DMS114 treated with DMSO at 0.1 percent for 48 hours (cell line): ENCODE data around the gene TRAF3IP3.
"Not testable (repeated sequence)": the region's sequence is repeated elsewhere in the genome, so short reads cannot be mapped to it uniquely, and the experiment has no call there.

ENCODE experiments used
- DNase-seq: peaks from one replicate; lab custom pipeline; 2025; ENCODE audit not compliant: unreplicated experiment; lab: John Stamatoyannopoulos, UW

The TRAF3IP3 gene

DNA sequence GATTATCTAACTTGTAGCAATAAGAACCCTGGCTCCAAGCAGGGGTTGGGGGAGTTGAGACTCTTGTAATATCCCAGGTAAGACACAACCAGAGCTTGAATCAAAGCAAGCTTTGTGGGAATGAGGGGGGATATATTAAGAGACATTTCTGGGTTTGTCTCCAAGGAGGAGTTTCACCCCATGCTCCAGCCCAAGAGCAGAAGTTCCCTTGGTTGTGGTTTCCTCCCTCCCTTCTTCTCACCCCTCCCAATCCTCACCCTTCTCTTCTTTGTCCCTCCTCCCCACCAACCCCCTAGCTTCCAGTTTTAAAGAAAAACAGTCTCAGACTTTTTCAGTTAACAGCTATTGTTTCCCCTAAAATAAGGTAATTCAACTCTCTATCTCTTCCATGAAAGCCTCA, 11.9 kb downstream of the TRAF3IP3 start:
- DNase-seq, result no peak

DNA sequence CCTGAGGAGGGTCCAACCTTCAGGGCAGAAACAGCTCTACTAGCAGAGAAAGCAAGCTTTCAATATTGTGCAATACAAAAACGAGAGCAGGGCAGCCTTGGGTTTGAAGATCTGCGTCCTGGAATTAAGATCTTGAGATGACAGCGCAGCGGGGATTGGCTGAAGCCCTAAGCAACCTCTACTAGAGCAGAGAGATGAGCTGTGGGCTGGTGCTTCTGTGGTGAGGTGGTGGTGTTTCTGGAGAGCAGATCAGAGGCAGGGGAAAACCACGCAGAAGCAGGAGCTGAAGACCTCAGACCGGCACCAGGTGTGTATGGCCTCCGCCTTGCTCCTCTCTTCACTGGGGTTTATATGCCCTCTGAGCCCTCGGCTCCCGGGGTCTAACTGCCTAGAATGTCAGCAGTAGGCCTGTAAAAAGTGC, 12.5 kb downstream of the TRAF3IP3 start:
- no peak for DNase-seq

DNA sequence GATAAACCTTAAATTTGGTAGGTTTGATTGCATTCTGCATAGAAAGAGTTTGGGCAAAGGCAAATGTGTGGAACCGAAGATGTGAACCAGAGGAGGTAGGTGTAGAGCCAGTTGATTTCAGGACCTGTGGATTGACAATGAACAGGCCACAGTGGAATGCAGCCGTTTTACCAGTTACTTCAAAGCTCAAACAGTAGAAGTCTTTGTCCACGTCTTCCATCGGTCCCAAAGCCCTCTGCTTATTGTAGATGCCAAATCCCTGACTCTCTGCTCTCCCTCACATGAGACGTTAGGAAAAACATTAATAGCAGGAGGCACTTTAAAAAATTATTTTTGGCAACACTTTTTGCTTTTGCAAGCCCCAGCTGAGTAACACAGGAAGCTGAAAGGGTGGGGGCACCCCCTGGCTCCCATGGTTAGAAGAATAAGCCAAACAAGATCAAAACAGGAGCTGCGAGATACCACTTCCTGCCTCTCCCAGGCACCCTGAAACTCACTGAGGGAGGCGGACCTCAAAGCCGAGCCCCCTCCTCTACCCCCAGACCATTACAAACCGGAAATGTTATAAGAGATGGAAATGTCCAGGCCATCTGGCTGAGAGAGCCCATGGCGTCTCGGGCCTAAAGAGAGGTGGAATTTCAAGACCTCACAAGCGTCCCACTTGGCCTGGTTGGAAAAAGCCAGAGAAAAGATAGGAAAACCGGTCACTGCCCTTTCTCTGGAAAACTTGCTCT, 13.5 kb downstream of the TRAF3IP3 start:
- no peak for DNase-seq

DNA sequence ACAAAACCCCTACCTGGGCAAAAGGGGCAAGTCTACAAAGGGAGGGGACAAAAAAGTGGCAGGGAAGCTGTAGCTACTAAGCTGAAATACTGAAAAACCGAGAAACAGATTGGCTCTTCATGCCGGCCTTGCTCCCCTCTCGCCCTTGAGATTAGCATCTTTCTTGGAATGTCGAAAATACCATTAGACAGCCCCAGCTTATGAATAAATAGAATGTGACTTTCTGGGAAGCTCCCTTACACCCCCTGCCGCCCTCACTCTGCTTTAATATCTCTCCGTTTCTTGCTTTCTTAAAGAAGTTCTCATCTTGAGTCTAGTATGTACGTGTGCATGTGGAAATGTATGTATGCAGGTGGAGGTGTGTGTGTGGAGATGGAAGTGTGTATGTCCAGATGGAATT, 14.1 kb downstream of the TRAF3IP3 start:
- DNase-seq, result no peak

DNA sequence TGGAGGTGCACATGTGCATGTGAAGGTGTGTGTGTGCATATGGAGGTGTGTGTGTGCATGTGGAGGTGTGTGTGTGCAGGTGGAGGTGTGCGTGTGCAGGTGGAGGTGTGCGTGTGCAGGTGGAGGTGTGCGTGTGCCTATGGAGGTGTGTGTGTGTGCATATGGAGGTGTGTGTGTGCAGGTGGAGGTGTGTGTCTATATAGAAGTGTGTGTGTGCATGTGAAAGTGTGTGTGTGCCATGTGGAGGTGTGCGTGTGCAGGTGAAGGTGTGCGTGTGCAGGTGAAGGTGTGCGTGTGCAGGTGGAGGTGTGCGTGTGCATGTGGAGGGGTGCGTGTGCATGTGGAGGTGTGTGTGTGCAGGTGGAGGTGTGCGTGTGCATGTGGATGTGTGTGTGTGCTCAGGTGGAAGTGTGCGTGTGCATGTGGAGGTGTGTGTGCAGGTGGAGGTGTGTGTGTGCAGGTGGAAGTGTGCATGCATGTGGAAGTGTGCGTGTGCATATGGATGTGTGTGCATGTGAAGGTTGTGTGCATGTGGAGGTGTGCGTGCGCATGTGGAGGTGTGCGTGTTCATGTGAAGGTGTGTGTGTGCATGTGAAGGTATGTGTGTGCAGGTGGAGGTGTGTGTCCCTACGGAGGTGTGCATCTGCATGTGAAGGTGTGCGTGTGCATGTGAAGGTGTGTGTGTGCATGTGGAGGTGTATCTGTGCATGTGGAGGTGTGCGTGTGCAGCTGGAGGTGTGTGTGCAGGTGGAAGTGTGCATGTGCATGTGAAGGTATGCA, 15.0 kb downstream of the TRAF3IP3 start:
- no peak for DNase-seq

DNA sequence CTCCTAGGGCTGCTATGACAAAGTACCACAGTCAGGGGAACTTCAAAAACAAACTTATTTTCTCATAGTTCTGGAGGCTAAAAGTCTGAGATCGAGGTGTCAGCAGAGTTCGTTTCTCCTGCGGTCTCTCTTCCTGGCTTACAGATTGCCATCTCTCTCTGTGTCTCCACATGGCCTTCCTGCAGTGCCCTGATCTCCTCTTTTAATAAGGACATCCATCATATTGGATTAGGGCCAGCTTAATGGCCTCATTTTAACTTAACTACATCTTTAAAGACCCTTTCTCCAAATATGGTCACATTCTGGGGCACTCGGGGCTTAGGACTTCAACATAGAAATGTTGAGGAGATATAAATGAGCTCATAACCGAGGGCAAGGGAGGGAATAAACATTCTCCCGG, 16.3 kb downstream of the TRAF3IP3 start:
- no peak for DNase-seq

DNA sequence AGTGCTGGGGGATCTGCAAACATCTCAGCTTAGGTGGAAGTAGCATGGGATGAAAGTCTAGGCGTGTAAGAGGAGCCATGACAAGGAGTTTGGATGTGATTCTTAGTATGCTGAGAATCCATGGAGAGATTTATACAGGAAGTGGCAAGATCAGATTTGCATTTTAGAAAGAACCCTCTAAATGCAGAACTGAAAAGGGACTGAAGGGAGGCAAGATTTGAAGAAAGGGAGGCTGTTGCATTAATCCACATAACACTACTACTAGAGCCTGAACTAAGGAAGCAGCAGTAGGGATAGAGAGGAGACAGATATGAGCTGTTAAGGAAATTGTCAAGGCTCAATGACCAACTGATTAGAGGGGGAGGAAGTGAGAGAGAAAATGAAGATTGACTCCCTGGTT, 18.7 kb downstream of the TRAF3IP3 start:
- DNase-seq, result no peak

DNA sequence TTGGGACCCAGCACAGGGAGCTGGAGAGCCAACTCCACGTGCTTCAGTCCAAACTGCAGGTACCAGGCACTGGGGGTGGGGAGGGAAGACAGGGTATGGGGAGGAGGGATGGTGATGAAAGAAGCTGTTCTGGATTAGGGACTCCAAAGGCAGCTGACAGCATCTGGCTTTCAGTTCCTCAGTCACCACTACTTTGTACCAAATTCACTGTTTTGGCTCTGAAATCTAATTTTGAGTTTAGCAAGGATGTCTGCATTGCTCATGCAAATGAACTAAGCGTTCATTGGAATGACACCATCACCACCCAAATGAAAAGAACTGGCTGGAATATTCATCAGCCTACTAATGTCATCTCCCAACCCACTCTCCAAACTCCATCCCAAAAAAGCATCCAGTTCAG, 19.8 kb downstream of the TRAF3IP3 start:
- DNase-seq, result no peak

DNA sequence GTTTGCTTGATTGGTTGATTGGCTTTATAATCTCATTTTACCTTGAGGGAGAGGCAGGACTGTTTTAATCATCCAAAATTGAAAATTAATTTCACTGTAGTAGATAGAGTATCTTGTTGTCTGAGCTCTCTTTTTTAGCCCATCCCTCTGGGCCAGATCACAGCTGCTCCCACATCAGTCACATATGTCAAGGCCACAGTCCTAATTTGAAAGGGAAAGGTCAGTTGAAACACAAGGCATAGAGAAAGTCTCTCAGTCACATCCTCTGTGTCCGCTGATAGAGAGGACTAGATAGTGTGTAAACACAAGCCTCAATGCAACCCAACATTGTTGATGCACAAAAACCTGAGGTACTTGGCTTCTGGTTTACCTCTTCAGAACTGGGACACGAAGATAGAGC, 21.7 kb downstream of the TRAF3IP3 start:
- DNase-seq, result no peak

DNA sequence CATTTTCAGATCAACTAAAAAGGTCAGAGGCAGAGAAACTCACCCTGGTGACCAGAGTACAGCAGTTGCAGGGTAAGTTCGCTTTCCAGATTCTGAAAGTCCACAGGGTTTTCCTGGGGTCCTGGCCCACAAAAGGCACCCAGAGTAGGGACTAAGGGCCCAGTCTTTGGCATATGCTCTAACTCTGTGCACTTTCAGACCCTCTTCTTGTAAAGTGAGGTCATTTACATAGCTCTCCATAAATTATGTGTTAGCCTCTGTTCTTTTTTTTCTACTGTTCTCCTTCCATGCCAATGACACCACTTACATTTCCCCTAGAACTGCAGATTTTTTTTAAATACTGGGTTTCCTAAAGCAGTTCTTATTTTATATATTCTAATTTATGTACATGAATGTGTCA, 22.2 kb downstream of the TRAF3IP3 start:
- DNase-seq, result no peak

DNA sequence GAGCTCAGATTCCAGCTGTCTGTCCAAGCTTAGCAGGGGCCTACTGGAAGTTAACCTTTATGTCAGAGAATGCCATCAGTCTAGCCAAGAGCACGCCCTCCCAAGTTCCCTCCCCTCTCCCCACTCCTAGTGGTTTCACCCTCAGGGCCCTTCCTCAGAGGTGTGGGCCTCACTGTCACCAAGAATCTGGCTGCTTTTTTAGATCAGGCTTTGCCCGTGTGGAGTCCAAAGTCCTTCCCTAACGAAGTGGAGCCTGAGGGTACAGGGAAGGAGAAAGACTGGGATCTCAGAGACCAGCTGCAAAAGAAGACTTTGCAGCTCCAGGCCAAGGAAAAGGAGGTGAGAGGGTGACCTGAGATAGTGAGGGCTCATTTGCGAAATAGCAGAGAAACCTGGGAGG, 24.4 kb downstream of the TRAF3IP3 start:
- no peak for DNase-seq

DNA sequence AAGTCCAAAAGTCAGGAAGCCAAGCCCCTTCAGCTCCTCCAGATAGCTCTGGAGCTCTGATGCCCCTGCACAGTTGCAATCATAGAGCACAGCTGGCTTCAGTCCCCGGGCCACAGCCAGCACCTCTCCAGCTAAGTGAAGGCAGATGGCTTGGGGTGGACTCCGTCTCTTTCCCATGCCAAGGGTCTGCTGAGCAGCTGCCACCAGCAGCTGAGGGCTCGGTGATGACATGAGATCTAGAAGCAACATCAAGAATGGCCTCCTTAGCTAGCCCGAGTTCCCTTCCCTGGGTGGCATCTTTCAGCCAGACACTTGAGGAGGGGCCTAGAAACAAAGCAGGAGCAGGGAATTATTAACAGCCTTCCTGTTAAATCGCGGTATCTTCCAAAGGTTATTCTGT, 27.5 kb downstream of the TRAF3IP3 start:
- no peak for DNase-seq

DNA sequence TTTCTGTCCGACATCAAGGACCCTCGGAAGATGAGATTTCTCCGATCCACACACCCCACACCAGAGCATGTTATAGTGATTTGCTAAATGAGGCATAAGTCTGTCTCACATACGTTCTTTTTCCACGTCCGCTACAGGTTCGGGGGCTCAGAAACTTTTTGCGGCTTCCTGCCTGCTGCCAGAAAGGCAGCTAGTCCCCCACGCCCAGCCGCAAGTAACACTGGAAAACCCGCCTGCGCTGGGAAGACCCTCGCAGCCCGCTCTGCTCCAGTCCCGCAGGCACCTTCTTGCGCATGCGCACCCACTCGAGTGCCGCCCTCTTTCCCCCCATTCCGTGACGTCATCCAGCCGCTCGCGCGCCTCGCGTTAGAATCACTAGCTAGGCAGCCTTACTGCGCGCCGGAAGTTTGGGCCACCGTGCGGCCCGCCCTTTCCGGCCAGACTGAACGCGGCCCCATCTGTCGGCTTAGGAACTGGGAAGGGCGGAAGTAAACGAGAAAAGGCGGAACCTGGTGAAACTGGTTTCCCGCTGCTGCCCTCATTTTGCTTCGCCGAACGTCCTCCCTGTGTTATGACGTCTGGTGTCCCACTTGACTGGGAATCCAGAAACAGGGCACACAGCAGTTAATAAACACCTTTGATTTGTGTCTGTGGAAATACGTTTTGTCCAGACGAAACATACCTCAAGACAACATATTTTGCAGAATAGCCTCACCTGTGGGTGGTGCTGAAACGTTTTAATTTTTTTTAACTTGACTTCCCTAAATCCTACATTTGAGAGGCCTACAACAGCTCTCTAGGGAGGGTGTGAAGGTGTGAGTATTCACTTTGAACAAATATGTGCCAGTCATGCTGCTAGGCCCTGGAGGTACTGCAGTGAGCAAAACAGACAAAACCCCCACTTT, 28.7 kb downstream of the TRAF3IP3 start, which contains the start of gene C1orf74:
Gene C1orf74, minus strand, starts transcription at position 295 of the 905 bp plus-strand sequence. CDS start 925 bp downstream, outside the sequence.
- DNase-seq, result peak; percentile 96

DNA sequence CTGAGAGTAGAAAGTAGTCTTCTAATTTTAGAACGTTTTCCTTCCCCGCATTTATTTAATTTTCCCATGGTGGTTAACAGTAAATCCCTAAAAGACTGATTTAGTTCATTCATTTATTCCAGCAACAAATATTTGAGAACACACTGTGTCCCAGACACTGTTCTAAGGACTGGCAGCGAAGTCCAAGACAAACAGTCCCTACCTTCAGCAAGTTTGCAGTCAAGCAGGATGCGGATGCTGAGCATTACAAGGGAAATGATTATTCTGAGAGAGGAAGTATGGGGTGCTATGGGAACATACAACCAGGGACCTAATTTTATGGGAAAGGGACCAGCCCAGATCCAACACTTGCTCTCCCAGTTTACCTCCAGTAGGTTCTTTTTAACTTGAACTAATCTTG, 29.7 kb downstream of the TRAF3IP3 start:
- DNase-seq, result no peak

DNA sequence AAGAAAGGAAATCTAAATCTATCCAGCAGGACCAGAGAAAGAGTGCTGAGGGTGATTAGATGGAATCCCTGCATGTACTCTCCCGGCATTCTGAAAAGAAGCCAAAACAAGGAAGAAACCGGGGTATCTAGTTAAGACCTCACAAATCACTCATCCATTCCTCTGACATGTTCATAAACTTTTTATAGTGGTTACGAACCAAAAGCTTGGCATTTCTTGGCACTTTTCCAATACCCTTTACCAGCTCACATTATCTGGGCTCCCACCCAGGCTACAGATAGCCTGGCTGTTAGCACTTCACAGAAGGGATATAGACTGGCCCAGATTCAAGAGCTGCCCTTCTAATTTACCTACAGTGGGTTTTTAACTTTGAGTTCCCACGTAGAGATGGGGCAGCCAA, 30.3 kb downstream of the TRAF3IP3 start:
- no peak for DNase-seq

DNA sequence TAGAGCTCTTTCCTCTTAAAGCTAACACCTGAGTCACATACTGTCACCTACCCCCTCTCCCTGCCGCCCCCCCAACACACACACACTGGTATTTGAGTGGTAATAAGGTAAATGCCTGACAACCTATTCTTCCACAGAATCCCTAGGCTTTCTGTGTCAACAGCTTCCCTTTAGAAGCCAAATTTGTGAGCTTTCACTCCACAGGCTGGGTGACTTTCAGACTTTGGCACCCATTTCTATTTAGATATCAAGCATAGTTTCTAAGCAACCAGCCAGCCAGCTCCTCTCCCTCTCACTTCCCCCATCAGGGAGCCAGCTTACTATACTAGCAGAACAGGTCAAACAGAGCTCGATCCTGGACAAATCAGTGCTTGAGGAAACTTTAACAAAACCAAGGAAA, 31.7 kb downstream of the TRAF3IP3 start:
- no peak for DNase-seq

DNA sequence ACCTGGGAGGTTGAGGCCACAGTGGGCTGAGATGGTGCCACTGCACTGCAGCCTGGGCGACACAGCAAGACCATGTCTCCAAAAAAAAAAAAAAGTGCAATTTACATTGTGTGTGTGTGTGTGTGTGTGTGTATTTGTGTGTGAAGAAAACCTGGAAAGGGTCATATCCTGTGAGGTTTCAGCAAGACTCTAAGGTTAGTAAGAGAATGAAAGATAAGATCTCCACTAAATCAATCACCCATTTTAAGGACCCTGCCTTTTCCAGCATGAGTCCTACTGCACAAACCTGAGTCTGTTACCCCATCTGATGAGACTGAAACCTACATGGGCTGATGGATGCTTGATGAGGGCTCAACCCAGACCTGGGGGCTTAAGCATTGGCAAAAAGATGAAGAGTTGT, 33.4 kb downstream of the TRAF3IP3 start:
- DNase-seq, result no peak

DNA sequence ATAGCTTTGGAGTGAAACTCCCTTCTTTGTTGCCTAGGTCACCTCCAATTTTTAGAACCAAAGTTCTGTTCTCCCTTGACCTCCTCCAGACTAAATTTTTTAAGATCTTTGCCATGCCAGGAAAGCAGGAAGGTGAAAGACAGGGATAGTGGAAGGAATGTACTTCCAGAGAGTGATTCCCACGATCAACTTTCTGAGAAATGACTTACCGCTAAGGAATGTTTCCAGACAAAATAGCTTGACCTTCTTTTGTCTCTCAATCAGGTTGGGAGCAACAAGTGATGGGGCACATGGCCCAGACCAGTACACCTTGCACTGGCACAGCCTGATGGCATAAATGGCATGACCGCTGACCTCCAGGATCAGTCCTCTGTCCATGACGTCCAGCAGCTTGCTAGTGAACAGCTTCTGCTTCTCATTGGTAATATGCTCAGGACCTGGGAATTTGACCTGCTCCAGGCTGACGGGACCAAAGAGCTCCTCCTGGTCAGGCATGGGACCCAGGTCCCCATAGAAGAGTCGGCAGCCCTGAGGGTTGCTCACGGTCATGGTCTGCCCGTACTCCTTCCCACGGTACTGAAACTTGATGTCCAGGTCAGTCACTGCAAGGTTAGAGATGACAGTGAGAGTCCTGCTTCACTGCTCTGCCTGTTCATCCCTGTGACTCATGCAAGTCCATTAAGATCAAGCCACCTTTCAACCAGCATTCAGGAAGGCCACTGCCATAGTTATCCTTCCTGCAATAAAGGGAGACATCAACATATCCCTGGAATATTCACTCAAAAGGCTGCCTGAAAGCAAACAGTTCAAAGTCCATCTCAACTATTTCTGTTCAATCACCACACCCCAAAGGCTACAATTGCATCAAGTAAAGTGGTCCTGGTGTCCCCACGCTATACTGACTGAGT, 34.7 kb downstream of the TRAF3IP3 start:
- no peak for DNase-seq

DNA sequence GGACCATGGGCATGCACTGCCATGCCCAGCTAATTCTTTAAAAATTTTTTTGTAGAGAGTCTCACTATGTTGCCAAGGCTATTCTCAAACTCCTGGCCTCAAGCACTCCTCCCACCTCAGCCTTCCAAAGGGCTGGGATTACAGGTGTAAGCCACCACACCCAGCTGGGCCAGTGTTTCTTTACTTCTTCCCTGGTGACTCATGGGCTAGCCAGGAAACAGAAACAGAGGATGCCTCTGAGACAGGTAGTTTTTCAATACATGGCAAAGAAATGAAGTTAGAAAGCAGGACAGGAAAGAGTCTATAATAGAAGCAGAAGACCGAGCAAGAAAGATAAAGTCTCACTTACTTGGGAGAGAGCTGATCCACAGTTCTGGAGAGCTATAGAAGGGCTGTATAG, 36.1 kb downstream of the TRAF3IP3 start:
- no peak for DNase-seq

DNA sequence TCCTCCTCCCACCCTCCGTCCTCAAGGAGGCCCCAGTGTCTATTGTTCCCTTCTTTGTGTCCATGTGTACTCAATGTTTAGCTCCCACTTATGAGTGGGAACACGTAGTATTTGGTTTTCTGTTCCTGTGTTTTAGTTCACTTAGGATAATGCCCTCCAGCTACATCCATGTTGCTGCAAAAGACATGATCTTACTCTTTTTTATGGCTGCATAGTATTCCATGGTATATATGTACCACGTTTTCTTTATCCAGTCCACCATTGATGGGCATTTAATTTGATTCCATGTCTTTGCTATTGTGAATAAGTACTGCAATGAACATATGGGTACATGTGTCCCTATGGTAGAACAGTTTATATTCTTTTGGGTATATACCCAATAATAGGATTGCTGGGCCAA, 37.9 kb downstream of the TRAF3IP3 start:
- DNase-seq, result not testable (repeated sequence)
